Suprapubic skin (tissue), 4 donors: ENCODE data around the gene UFSP1.

Experiments used
- CTCF ChIP-seq, 2 donors: fragments of 200-600 bp in 1 of 2; fragments of 450-650 bp in 1 of 2; sonication (generic) in 1 of 2; IDR thresholded peaks; one replicate each; pipeline ENCODE4 v1.5.1; 2016 to 2019; ENCODE audit warnings: antibody characterized with exemption in 2 of 2, mild to moderate bottlenecking in 1 of 2, moderate library complexity in 1 of 2
- EP300 ChIP-seq: sonication (generic); formaldehyde crosslinking; IDR thresholded peaks from one replicate; pipeline ENCODE4 v1.6.1; 2017; ENCODE audit warnings: antibody characterized with exemption
- POLR2A ChIP-seq, 2 donors: fragments of 450-650 bp; IDR thresholded peaks; one replicate each; pipeline ENCODE4 v1.6.1; 2017; ENCODE audit warnings: antibody characterized with exemption in 2 of 2, mild to moderate bottlenecking in 2 of 2, moderate library complexity in 2 of 2
- POLR2AphosphoS5 ChIP-seq, 3 donors: sonication (generic); formaldehyde crosslinking; IDR thresholded peaks; one replicate each; pipeline ENCODE4 v1.6.1; 2017; ENCODE audit warnings: antibody characterized with exemption in 3 of 3

GRCh38 chr7:100874300-100874576 lies 15.3 kb downstream of the UFSP1 start:
- no peak for TF ChIP-seq POLR2A (IDR thresholded peaks at IDR 0.05)
- TF ChIP-seq CTCF (IDR thresholded peaks at IDR 0.05) = no peak
- no peak for TF ChIP-seq POLR2AphosphoS5 (IDR thresholded peaks at IDR 0.05)
- TF ChIP-seq EP300 = no peak
